ENCODE results near the gene SLC7A7. TPM values are rescaled to one million over a fixed set of nuclear protein-coding genes. Genes with fewer than 3 reads are reported as not detected.
"Not testable (repeated sequence)": the region's sequence is repeated elsewhere in the genome, so short reads cannot be mapped to it uniquely, and the experiment has no call there.

SLC7A7 gene
- total and polyA plus RNA-seq, 10 donors, result 34.2 to 165 (median 85.8) TPM

DNA sequence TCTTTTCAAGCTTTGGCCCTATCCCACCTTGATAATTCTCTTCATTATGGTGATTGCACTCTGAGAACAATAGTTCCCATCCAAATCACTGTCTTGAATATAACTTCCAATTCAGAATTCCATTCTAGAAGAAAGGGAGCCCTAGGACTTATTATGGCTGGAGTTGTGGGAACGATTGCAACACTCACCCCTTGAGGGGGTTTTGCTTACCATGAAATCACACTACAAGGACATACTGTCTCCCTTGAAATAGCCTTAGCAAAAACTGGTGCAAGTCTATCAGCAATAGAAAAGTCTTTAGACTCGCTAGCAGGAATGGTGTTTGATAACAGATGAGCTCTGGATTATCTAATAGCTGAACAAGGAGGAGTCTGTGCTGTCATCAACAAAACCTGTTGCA lies 80.1 kb downstream of the SLC7A7 start:
- Histone ChIP-seq H3K4me3 (no peak overlapping the region), H3K4me1 (peaks cover 0 to 5% (median 0%) of the 10 kb centered on the region in 6 donors), H3K36me3 (no peaks in the 10 kb centered on the region), H3K27ac (no peak overlapping the region), H3K9me3 (no peaks in the 10 kb centered on the region), H3K27me3 (replicated peaks in 1 of 7) (no peaks in the 10 kb centered on the region)
- WGBS, 5 donors, result 72 to 88% (median 85%) methylated on average over 2 of the region's 2 CpGs
- TF ChIP-seq POLR2AphosphoS5 (IDR thresholded peaks at IDR 0.05) (no peak), POLR2A (IDR thresholded peaks at IDR 0.05) (no peak)
- TF ChIP-seq, protein P1, sequence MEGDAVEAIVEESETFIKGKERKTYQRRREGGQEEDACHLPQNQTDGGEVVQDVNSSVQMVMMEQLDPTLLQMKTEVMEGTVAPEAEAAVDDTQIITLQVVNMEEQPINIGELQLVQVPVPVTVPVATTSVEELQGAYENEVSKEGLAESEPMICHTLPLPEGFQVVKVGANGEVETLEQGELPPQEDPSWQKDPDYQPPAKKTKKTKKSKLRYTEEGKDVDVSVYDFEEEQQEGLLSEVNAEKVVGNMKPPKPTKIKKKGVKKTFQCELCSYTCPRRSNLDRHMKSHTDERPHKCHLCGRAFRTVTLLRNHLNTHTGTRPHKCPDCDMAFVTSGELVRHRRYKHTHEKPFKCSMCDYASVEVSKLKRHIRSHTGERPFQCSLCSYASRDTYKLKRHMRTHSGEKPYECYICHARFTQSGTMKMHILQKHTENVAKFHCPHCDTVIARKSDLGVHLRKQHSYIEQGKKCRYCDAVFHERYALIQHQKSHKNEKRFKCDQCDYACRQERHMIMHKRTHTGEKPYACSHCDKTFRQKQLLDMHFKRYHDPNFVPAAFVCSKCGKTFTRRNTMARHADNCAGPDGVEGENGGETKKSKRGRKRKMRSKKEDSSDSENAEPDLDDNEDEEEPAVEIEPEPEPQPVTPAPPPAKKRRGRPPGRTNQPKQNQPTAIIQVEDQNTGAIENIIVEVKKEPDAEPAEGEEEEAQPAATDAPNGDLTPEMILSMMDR (IDR thresholded peaks at IDR 0.05 in 8 of 11, conservative IDR thresholded peaks at IDR 0.05 in 3 of 11), result no peak
- intact Hi-C loops (cut with DNase I; ENCODE audit: low total_unique reads), result no loop called here
- no peak for DNase-seq

DNA sequence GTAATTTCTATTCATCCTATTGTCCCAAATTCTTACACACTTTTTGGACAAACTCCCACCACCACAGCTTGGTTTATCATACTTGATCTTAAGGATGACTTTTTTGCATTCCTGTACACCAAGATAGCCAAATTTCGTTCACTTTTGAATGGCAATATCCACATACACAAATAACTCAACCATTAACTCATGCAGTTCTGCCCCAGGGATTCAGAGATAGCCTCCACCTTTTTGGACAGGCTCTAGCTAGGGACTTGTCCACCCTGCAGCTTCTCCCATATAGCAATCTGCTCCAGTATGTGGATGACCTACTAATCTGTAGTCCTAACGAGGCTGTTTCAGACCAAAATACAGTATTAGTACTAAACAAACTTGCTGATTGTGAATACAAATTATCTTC lies 81.4 kb downstream of the SLC7A7 start:
- Histone ChIP-seq H3K4me1 (no peaks in the 10 kb centered on the region), H3K9me3 (no peaks in the 10 kb centered on the region), H3K27me3 (replicated peaks in 1 of 7) (no peaks in the 10 kb centered on the region), H3K4me3 (no peak overlapping the region), H3K36me3 (no peaks in the 10 kb centered on the region), H3K27ac (no peak overlapping the region)
- DNase-seq, result no peak
- 63 to 94% (median 84%) methylated on average over 2 of the region's 2 CpGs for WGBS, 5 donors
- intact Hi-C loops (cut with DNase I; ENCODE audit: low total_unique reads), result no loop called here
- TF ChIP-seq POLR2AphosphoS5 (IDR thresholded peaks at IDR 0.05) (no peak), POLR2A (IDR thresholded peaks at IDR 0.05) (no peak)
- TF ChIP-seq, protein P1 (IDR thresholded peaks at IDR 0.05 in 8 of 11, conservative IDR thresholded peaks at IDR 0.05 in 3 of 11), result no peak

DNA sequence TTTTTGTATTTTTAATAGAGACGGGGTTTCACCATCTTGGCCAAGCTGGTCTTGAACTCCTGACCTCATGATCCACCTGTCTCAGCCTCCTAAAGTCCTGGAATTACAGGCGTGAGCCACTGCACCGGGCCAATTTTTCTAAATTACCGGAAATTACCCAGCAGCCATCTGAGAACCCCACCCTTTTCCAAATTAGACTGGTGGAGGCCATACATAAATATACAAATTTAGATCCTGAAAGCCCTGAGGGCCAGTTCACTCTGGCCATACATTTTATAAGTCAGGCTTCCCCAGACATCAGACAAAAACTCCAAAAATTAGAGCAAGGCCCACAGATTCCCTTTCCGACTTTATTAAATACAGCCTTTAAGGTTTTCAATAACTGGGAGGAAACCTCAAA lies 83.2 kb downstream of the SLC7A7 start:
- WGBS, 5 donors, result 82 to 95% (median 93%) methylated on average over 5 of the region's 5 CpGs
- intact Hi-C loops (cut with DNase I; ENCODE audit: low total_unique reads); H3K4me1 ChIP-seq: not testable (repeated sequence)

DNA sequence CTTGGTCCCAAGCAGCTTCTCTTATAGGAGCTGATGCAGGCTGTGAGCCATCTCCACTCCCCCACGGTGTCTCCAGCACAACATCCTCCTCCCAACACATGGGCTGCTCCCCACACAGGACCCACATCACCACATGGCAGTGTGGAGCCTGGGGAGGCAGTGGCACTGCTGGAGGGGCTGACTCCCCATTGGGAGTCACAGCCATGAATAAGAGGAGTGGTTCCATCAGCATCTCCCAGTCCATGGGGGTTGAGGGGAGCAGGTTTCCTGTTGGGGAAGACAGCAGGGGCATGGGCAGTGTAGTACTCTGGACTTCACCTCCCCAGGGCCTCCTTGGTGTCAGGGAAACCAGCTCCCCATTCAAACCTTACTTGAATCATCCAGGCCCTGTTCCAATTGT lies 89.2 kb downstream of the SLC7A7 start:
- DNase-seq, result no peak
- intact Hi-C loops (cut with DNase I; ENCODE audit: low total_unique reads), result no loop called here
- Histone ChIP-seq H3K4me3 (no peak overlapping the region), H3K4me1 (no peaks in the 10 kb centered on the region), H3K36me3 (no peaks in the 10 kb centered on the region), H3K27ac (no peak overlapping the region), H3K27me3 (replicated peaks in 1 of 7) (no peaks in the 10 kb centered on the region), H3K9me3 (peaks cover 0 to 14% (median 8%) of the 10 kb centered on the region in 8 donors)
- 39 to 73% (median 64%) methylated on average over 1 of the region's 1 CpG for WGBS, 5 donors
- TF ChIP-seq POLR2AphosphoS5 (IDR thresholded peaks at IDR 0.05), result no peak
- TF ChIP-seq, protein P1 (IDR thresholded peaks at IDR 0.05 in 8 of 11, conservative IDR thresholded peaks at IDR 0.05 in 3 of 11), result no peak
- TF ChIP-seq POLR2A (IDR thresholded peaks at IDR 0.05), result no peak

More for the DNA sequence above, 83.2 kb downstream of the SLC7A7 start:
- not testable (repeated sequence) for H3K4me3 ChIP-seq; H3K27ac ChIP-seq; H3K36me3 ChIP-seq; DNase-seq; H3K9me3 ChIP-seq; H3K27me3 ChIP-seq (replicated peaks in 1 of 7)

DNA sequence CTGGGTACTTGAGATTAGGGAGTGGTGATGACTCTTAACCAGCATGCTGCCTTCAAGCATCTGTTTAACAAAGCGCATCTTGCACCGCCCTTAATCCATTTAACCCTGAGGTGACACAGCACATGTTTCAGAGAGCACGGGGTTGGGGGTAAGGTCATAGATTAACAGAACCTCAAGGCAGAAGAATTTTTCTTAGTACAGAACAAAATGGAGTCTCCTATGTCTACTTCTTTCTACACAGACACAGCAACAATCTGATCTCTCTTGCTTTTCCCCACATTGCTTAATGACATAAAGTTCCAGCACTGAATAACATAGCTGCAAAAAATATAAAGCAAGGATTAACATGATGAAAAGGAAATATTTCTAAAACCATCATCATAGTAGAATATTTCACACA lies 89.9 kb downstream of the SLC7A7 start:
- peaks cover 0 to 14% (median 8%) of the 10 kb centered on the region in 8 donors for H3K9me3 ChIP-seq
- H3K27me3 ChIP-seq (replicated peaks in 1 of 7); H3K27ac ChIP-seq; H3K4me3 ChIP-seq; intact Hi-C loops (cut with DNase I; ENCODE audit: low total_unique reads); H3K4me1 ChIP-seq; DNase-seq; H3K36me3 ChIP-seq: not testable (repeated sequence)
- WGBS, 5 donors, result 59 to 84% (median 75%) methylated on average over 3 of the region's 3 CpGs

DNA sequence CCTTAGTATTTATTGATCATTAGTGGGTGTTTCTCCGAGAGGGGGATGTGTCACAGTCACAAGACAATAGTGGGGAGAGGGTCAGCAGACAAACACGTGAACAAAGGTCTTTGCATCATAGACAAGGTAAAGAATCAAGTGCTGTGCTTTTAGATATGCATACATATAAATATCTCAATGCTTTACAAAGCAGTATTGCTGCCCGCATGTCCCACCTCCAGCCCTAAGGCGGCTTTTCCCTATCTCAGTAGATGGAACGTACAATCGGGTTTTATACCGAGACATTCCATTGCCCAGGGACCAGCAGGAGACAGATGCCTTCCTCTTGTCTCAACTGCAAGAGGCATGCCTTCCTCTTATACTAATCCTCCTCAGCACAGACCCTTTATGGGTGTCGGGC lies 90.4 kb downstream of the SLC7A7 start:
- DNase-seq, result not testable (repeated sequence)
- H3K9me3 ChIP-seq, result peaks cover 0 to 14% (median 8%) of the 10 kb centered on the region in 8 donors

More for the DNA sequence above, 90.4 kb downstream of the SLC7A7 start:
- intact Hi-C loops (cut with DNase I; ENCODE audit: low total_unique reads); H3K27me3 ChIP-seq (replicated peaks in 1 of 7); H3K4me1 ChIP-seq; H3K36me3 ChIP-seq; H3K27ac ChIP-seq; H3K4me3 ChIP-seq: not testable (repeated sequence)
- 82 to 92% (median 87%) methylated on average over 7 to 8 of the region's 8 CpGs for WGBS, 5 donors

All from spleen (tissue), 11 donors.